Muscle of arm (tissue), 12 donors: ENCODE measurements around the gene SCGB1A1. TPM values are rescaled to one million over a fixed set of nuclear protein-coding genes. Genes with fewer than 3 reads are reported as not detected.
"Not testable (repeated sequence)": the region's sequence is repeated elsewhere in the genome, so short reads cannot be mapped to it uniquely, and the experiment has no call there.

Experiments used
- DNase-seq: peaks from one replicate; pipeline ENCODE4 v3.0.0-alpha.2; 2013
- polyA plus RNA-seq, 12 donors: library from polyadenylated mRNA; unstranded; fragments of 120-200 nt; gene quantifications; one replicate each; pipeline ENCODE4 v1.2.1, GENCODE V29; 2013; ENCODE audit not compliant: insufficient read length in 12 of 12

The SCGB1A1 gene
- polyA plus RNA-seq, 12 donors, result not detected

DNA sequence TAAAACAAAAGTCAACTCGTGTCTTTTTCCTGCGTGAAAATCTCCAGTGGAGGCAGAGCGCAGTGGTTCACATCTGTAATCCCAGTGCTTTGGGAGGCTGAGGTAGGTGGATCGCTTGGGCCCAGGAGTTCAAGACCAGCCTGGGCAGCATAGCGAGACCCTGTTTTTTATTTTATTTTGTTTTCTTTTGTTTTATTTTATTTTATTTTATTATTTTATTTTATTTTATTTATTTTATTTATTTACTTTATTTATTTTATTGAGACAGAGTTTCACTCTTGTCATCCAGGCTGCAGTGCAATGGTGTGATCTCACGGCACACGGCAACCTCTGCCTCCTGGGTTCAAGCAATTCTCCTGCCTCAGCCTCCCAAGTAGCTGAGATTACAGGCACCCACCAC is 31.1 kb downstream of the SCGB1A1 start:
- DNase-seq, result not testable (repeated sequence)

DNA sequence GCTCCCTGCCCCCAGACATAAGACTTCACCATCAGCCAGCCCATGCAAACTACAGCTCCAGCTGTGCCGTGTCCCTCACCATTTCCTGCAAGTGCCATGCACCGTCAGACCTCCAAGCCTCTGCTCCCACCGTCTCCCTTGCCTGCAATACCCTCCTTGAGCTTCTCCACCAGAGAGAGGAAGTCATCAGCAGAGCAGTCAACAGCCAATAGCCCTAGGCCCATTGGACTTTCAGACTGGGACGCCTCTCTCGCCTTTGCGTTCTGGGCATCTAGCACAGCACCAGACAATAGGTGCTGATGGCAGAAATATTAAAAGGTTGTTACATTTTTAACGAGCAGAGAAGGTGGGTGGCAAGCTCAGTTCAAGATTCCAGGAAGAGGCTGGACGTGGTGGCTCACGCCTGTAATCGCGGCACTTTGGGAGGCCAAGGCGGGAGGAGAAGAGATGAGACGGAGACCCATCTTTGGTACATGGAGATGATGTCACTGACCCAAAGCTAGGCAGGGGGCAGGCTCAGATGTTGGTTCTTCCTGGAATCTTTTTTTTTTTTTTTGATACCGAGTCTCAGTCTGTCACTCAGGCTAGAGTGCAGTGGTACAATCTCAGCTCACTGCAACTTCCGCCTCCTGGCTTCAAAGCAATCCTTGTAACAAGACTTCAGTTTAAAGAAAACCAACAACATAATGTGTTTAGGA is 31.9 kb downstream of the SCGB1A1 start:
- no peak for DNase-seq

DNA sequence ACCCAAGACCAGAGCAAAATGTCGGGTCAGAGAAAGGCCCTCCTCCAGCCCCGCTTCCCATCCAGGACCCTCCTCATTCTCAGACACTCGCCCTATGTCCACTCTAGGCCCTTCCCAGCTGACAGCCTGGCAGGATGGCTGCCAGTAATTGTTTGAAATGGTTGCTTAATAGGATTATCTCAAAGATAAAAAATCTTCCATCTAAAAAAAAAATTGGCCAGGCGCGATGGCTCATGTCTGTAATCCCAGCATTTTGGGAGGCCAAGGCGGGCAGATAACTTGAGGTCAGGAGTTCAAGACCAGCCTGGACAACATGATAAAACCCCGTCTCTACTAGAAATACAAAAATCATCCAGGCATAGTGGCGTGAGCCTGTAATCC is 32.4 kb downstream of the SCGB1A1 start:
- DNase-seq, result no peak

DNA sequence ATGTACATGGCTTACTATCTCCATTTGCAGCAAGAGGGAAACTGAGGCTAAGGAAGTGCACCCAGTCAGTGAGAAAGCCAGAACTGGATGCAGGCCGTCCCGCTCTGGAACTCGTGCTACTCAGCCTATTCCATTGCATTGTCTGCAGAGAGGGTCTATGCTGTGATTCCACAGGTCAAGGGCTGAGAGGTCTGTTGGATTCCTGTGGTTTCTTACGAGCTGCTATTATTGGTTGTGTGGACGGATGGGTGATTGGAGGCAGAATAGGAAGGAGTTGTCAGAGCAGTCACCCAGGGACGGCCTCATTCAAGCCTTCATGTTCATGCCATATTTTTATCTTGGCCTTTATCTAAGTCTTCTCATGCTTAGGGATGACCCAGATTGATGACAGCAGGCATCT is 33.4 kb downstream of the SCGB1A1 start:
- no peak for DNase-seq

DNA sequence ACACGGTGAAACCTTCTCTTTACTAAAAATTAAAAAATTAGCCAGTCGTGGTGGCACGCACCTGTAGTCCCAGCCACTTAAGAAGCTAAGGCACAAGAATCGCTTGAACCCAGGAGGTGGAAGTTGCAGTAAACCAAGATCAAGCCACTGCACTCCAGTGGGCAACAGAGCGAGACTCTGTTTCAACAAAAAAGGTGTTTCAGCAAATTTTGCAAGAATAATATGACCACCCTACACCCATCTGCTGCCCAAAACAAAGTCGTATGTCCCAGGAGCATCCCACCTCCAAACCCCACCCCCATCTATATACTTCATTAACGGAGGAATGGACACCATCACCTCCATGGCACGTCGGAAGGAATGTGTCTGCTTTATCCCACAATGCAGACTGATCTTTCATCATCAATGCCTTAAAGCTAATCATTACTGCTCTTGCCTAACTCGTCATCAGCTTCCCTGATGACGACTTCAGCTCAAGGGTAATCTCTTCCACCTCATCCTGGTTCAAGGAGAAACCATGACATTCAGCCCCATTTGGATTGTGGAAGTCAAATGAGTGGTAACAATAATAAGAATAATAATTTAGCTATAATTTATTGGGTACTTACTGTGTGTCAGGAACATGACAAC is 34.1 kb downstream of the SCGB1A1 start:
- DNase-seq, result no peak

DNA sequence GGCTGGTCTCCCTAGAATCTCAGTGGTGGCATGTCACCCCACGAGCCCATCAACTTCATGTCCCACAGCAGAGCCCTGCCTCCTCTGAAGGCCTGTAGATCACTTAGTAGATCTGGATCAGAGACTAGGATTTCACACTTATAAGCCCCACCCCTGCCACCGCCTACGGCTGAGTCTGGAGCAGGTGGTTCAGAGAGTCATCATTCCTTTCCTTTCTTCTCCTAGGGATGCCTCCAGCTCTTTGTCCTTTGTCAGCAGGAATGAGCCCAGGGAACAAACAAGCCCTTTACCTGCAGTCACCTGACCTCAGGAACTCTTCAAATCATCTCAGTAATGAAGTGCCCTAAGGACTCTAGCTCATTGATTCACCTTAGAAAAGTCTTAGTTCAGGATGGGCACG is 37.8 kb downstream of the SCGB1A1 start:
- no peak for DNase-seq

DNA sequence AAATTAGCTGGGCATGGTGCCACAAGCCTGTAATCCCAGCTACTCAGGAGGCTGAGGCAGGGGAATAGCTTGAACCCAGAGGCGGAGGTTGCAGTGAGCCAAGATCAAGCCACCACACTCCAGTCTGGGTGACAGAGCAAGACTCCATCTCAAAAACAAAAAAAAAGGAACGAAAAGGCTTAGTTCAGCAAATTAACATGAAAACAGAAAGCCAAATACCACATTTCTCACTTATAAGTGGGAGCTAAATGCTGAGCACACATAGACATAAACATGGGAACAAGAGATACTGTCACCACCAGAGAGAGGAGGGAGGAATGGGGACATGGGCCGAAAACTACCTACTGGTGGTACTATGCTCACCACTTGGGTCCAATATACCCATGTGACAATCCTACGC is 38.6 kb downstream of the SCGB1A1 start:
- DNase-seq, result no peak

DNA sequence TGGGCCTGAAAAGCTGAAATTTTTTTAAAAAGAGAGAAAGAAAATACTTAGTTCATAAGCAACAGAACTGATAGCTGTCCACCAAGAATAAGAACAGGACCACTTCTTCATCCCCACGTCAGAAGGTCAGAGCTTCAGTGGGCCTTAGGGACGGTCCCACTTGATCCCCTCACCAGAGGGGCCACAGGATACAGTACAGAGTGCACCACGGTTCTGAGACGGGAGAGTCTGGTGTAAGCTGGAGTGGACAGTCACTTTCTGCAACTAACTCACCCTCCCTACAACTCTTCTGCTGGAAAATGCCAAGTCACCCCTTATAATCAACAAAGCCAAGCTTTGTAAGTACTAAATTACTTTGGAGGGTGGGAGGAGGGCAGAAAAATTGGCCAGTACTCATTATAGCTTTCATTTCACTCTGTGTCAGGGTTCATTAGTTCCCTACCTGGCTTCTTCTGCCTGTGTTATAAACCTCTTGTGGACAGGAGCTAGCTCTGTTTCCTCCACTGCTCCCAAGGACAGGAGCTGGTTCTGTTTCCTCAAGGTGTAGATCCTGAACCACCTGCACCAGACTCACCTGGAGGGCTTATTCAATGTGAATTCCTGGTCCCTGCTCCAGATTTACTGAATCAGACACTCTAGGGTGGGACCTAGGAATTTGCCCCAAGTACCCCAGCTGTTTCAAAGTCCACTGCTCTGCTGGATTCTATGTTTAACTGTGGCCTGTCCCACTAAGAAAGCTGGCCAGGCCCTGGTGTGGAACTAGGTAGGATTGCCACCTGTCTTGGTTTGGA is 39.6 kb downstream of the SCGB1A1 start:
- no peak for DNase-seq

DNA sequence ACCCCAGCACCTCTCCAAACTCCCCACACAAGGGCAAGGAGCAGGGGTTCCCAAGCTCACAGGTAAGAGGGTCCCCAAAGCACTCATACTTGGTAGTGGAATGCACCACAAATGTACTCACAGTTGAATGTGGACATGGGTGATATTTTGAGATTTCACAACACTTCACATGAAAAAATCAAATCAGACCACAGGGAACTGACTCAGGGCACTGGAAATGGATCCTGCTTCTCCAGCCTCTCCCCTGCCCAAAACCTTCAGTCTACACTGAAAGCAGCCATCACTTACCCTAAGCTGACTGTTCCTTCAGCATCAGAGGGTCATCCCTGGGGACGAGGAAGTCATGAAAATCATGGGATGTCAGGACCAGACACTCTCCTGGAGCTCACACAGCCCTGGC is 40.2 kb downstream of the SCGB1A1 start:
- no peak for DNase-seq

DNA sequence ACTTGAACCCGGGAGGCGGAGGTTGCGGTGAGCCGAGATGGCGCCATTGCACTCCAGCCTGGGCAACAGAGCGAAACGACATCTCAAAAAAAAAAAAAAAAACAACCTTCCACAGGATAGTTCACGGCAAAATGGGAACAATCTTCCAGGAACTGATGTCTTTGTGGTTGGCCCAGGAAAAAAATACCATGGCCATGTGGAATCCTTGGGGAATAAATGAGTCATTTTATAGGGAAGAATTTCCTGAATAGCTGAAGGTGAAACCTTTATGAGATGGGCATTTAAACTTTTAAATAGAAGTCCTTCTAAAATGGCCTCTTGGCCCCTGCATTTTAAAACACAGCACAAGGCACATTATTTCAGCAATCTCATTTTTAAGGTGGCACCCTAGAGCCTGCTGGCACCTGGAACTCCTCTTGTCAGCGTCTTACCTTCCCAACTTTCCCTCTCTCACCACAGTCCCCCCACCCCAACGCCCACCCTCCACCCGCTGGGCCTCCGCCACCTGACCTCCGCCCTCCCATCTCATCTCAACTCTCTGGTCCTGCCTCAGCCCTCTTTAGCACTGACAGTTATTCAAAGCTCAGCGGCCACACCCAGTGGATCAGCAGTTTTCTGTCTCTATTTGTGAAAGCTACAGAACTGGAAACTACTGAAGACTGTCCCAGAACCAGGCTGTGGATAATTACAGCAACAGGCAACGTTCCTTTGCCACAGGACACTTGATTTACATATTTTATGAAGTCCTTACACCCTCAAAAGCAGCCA is 43.1 kb downstream of the SCGB1A1 start:
- no peak for DNase-seq

DNA sequence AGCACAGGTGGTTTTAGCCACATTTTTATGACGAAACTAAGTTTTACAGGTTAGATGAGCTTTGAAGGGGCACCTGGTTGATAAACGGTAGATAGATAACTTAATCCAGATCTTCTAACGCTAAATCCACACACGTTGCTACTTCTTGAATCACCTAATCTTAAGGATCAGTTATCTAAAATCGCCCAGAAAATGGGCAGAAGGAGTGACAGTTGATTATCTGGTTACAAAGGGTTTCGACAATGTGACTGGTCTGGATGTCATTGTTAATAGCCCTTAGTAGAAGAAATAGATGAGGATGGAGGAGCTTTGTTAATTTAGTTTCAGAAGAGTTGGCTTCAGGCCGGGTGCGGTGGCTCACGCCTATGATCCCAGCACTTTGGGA is 43.7 kb downstream of the SCGB1A1 start:
- DNase-seq, result no peak

DNA sequence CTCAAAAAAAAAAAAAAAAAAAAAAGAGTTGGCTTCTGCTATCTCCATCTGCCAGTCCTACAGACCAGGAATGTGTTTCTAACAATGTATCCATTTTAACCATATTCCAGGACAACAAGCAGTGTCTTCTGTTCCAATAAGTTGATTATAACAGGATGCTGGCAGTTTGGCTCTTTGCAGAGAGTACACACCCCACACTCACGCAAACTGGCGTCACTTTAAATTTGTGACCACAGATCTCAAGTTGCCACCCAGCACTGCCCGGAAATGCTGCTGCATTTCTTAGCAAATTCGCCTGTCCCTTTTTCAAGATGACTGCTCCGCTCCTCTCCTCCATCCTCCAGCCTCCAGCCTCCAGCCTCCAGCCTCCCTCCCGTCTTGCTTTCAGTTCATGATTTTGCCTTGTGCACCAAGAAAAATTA is 44.3 kb downstream of the SCGB1A1 start:
- DNase-seq, result no peak

DNA sequence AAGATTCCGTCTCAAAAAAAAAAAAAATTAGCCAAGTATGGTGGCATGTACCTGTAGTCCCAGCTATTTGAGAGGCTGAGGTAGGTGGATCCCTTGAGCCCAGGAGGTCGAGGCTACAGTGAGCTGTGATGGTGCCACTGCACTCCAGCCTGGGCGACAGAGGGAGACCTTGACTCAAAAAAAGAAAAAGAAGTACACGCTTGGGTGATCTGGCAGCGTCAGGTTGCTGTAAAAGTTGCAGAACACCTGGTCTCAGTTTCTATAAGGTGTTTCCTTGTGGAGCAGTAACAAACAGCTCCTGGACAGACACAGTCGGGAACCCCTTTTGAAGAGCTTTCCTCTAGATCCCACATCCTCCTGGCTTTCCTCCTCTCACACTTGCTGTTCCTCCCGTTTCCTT is 45.8 kb downstream of the SCGB1A1 start:
- DNase-seq, result no peak

DNA sequence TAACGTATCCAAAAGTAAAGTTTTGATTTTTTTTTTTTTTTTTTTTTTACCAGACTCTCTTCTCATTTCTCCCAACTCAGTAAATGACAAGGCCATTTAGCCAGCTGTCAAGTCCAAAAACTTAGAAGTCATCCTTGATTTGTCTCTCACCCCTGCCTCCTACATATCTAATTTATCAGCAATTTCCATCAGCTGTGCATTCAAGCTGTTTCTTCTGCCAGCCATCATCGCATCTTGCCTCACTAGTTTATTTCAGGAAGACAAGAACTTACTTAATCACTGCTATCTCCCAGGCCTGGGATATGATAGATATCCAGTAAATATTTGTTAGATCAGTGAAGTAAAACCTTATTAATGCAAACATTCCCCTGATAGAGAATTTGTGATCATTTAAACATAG is 47.6 kb downstream of the SCGB1A1 start:
- DNase-seq, result no peak

DNA sequence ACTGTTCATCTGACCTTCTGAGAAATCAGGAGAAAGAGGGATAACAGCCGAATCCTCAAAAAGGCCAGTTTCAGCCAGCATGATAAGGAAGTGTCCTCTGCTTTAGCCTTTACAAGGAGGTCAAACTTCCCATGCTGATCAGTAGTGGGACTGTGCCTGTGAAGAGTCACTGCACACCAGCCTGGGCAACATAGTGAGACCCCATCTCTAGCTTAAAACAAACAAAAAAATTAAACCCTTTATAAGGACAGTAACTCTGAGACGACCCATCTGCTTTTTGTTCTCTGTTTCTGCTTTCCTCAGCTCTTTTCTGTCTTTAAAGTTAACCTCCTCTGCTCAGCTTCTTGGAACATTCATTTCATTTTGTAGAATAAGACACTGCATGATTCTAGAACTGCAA is 49.7 kb downstream of the SCGB1A1 start:
- no peak for DNase-seq

DNA sequence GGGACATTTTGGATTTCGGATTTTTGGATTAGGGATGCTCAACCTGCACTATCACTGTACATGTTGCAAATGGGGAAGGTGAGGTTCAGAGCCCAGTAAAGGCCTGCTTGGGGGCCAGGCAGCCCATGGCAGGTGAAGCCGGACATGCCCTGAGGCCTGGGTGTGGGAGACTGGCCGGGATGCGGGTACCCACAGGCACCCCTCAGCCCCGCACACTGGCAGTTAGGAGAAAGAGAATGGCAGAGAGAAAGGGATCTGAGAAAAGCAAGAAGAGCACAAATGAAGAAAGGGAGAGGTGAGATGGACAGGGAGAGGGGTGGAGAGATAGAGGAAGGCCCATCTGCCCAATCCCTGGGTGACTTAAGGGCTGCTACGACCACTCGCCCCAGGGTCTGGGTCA is 52.8 kb downstream of the SCGB1A1 start:
- no peak for DNase-seq

DNA sequence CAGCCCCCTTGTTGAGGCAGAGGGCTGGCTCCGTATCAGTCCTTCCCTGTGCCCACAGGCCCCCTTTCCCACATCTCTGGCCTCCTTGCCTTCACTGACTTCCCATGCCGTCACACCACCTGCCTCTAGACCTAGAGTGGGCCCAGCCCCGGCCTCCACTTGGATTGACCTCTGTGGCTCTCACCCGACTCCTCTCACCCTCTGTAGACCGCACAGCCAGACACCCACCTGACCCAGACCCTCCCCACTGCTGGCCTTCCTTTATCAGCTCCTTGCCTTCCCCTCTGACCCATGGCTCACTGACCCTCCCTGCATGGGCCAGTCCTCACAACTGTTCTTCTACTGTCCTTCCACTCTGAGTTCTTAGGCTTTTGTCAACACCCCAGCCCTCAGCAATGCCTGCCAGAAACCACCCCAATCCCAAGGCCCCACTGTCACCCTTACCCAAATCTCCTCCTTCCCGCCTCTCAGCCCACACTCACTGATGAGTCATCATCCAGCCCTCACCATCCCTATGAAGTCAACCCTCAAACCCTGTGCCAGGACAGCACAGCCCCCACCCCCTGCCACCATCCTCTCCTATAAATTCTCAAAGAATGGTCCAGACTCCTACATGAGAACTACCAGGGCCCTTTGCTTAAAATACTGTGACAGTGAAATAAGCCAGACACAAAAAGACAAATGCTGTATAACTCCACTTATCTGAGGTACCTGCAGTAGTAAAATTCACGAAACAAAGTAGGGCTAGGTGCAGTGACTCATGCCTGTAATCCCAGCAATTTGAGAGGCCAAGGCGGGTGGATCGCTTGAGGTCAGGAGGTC is 53.4 kb downstream of the SCGB1A1 start:
- DNase-seq, result no peak
